Fibroblast of peridontal ligament (primary cell): Measurements from ENCODE around the gene MXD3.
"Not testable (repeated sequence)": the region's sequence is repeated elsewhere in the genome, so short reads cannot be mapped to it uniquely, and the experiment has no call there.

Experiments used
- DNase-seq: peaks from one replicate; pipeline ENCODE4 v3.0.0-alpha.2; 2010; ENCODE audit errors: extremely low read depth

The MXD3 gene

DNA sequence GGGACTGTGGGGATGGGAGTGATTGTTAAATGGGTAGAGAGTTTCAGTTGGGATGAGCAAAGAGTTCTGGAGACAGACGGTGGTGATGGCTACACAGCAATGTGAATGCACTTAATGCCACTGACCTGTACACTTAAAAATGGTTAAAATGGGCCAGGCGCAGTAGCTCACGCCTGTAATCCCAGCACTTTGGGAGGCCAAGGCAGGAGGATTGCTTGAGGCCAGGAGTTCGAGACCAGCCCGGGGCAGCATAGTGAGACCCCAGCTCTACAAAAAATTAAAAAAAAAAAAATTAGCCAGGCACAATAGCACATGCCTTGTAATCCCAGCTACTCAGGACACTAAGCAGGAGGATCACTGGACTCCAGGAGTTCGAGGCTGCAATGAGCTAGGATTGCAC lies 32.1 kb upstream of the MXD3 start:
- DNase-seq: no peak

- not testable (repeated sequence) for DNase-seq
Observed at GRCh38 chr5:177343000-177343399, 31.3 kb upstream of the MXD3 start.

- DNase-seq: no peak
Observed at GRCh38 chr5:177339107-177339638, 27.5 kb upstream of the MXD3 start.

- no peak for DNase-seq
Observed at GRCh38 chr5:177338251-177339106, 26.8 kb upstream of the MXD3 start.

DNA sequence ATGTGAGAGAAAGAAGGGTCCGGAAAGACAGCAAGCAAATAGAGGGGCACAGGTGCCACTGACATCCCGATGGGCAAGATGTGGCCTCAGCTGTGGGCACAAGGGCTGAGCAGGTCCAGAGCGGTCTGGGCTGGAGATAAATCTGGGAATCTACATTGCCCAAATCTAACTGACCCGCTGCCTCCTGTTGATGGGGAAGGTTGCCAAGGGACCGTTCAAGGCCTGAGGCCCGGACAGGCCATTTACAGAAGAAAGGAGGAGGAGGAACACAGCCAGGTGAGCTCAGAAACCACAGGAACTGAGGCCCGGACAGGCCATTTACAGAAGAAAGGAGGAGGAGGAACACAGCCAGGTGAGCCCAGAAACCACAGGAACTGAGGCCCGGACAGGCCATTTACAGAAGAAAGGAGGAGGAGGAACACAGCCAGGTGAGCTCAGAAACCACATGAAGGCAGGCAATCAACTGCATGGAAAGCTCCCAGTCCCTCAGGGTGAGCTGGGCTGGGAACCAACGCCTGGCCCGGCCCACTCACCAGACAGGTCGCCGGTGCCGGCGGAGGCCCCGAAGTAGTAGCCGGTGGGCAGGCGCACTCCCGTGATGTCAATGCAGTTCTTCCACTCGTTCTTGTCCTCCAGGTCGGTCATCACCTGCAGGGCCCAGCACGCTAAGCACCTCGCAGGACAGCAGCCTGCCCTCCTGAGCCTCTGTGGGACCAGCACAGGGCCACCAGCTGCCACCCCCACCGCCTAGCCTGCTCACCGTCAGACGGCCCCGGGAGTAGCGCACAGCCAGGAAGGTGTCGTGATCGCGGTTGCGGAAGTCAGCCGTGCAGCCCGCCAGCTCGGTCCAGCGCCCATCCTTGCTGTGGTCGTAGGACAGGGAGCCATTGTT lies 25.2 kb upstream of the MXD3 start:
- DNase-seq: no peak

DNA sequence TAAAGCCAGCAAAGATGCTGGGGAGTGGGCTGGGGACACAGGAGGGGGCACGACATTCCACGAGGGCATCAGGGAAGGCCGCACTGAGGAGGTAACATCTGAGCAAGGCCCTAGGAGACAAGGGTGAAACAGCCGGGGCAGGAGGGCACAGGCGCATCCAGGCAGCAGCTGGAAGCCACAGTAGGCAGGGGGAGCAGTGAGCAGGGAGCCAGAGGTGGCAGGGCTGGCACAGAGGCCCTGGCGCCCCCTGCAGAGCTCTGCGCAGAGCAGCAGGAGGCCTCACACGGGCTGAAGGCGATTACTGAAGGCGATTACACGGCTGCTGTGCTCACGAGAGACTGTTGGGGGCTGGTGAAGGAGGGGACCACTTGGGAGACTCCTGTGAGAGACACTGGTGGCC lies 24.4 kb upstream of the MXD3 start:
- DNase-seq: no peak

DNA sequence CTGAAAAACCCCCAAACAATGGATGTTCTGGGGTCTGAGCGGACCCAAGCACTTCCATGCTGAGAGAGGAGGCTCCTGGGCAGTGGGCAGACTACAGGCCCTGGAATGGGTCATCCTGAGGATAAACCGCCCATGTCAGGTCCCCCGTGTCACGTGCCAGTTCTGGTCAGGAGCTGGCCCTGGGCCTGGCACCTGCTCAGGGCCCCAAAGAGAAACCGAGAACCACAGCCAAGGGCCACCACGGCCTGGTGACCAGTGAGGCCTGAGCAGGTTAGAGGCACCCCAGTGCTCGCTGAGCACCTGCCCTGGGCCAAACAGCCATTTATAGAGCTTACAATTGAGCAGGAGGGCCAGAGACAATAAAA lies 24.0 kb upstream of the MXD3 start:
- DNase-seq: no peak

DNA sequence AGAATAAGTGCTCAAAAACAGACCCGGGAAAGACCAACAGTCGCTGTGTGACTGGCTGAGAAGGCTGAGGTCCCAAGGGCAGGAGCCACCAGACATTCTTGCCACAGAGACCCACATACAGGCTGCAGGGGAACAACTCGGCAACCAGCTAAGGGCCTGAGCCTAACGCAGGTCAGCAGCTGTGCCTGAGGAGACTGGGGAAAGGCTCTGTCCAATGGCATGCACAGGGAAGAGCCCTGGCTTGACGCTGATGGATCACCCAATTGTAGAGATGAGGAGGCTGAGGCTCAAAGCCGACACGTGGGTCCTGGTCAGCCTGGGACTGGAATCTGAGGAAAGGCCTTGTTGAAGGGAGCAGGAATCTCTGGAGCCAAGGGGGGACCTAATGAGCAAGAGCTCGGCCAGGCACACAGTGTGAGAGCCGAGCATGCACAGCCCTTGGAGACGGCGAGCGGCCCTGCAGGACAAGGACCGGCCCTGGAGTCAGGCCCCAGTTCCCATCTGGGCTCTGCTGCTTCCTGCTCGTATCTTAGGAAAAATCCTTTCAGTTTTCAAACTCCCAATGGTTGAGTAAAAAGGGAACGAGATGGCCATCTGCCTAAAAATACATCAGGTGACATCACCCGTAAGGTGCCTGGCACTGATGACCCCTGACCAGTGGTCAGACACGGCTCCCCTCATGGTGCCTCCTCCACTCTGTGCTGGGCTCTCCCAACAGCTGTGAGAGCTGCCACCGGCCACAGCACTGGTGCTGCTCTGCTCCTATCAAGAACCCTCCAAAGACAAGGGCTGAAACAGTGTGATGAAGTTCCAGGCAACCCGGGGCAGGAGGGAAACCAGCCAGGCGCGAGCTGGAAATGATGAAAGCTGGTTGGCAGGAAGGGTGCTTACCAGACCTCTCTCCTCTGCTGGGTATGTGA lies 23.3 kb upstream of the MXD3 start:
- DNase-seq: no peak

- no peak for DNase-seq
Observed at GRCh38 chr5:177334155-177334551, 22.5 kb upstream of the MXD3 start.

DNA sequence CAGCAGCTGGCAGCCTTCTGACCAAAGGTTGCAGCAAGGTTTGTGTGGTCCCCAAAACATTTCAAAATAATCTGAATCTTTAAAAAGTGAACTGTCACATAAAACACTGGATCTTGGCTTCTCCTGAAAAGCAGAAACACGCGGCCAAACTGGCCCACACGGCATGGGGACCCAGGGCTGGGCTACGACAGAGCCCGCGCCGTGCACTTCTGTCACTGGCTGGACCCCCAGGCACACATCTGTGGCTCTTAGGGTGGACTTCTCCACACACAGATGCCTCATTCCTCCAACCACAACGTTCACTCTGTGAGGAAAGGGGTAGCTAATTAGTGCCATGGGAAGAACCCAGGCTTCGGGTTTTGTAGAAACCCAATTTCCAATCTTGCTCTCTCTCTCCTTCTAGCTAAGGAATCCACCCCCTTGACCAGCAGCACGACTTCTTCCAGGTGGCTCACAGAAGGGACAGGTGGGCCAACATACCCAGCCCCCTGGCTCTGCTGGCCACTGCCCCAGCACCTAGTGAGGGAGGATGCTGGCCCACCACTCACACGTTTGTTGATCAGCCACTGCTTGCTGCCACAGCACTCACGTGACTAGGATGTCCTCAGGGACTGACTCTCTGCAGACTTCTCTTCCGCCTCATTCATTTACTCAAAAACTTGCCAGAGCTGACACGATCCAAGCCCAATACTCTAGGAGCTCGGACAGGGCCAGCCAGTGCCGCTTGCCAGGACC lies 21.9 kb upstream of the MXD3 start:
- DNase-seq: no peak

GRCh38 chr5:177332896-177333260 lies 21.2 kb upstream of the MXD3 start:
- no peak for DNase-seq

- DNase-seq: no peak
Observed at GRCh38 chr5:177332031-177332895, 20.6 kb upstream of the MXD3 start.

- no peak for DNase-seq
Observed at GRCh38 chr5:177330991-177331842, 19.5 kb upstream of the MXD3 start.

DNA sequence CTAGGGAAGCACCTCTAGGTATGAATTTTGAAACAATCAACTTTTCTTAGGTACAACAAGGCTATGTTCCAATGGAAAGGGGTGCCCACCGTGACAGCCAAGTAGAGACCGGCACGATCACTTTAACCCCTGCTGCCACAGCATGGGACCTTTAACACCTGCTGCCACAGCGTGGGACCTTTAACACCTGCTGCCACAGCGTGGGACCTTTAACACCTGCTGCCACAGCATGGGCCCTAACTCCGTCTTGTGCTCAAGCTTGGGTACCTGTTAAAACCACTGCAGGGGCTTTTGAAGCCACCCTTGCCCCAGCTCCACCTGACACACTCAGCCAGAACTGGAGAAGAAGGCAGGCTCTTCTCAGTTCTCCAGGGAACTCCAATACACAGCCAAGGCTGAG lies 18.2 kb upstream of the MXD3 start:
- DNase-seq: no peak

DNA sequence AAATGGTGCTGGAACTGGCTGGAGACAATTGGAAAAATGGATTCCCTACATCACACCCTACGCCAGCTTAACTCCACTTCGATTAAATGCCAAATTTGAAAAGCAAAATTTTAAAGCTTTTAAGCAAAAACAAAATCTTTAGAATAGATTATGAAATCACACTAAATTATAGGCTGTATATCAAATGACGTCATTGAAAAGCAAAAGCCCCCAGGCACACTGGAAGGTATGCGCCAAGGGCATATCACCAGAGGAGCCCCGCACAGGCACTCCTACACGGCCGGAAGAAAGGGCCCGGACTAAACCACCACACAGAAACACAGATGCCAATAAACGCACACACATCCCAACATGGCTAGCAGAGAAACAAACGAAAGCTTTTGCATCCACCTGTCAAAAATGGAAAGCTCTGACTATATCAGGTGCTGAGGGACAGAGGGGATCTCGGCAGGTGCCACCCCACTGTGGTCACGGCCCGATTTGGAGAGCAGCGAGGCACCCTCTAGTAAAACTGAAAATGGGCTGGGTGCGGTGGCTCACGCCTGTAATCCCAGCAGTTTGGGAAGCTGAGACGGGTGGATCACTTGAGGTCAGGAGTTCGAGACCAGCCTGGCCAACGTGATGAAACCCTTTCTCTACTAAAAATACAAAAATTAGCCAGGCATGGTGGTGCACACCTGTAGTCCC lies 17.0 kb upstream of the MXD3 start:
- no peak for DNase-seq

- peak; percentile 10 for DNase-seq
Observed at GRCh38 chr5:177327539-177328522, 16.1 kb upstream of the MXD3 start.

DNA sequence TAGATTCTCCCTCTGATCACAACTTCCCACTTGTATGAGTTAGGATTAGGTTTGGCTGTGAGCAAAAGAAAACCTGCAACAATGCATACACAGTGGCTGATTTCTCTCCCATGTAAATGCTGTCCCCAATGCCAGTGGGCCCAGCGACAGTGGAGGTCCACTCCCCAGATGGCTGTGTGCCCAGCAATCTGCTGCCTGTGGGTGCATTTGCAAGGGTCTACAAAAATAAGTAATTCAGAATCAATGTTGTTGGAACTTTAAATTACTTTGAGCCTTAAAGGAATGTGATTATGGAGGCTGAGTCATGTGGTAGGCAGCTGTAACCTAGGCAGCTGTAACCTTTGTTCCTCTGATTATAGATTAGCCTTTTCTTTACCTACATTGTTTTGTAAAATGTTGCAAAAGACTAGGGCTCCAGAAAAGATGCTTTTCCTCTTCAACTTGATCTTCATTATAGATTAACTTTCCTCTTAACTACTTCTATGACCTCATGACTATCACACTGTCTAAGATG lies 14.2 kb upstream of the MXD3 start:
- no peak for DNase-seq
